Activated CD4-positive, alpha-beta T cell treated with anti-CD3 and anti-CD28 coated beads, Interleukin-2, Interleukin-4, amounts not matched to agents 100 ng/mL and 50 ng/mL, durations not matched to agents 16 hours and 8 hours (primary cell): ENCODE data around the gene PTPRK.

Experiments
- DNase-seq: peaks from one replicate; pipeline ENCODE4 v3.0.0-alpha.2; 2020; ENCODE audit warnings: low spot score

PTPRK gene

GRCh38 chr6:128388380-128388779 lies 132.0 kb downstream of the PTPRK start:
- DNase-seq = no peak

- no peak for DNase-seq
These were observed 139.5 kb downstream of the PTPRK start for GRCh38 chr6:128380891-128381290.

- no peak for DNase-seq
These were observed 140.8 kb downstream of the PTPRK start for GRCh38 chr6:128379577-128379976.

- no peak for DNase-seq
These were observed 143.4 kb downstream of the PTPRK start for GRCh38 chr6:128376952-128377503.

- DNase-seq = no peak
These were observed 149.3 kb downstream of the PTPRK start for GRCh38 chr6:128371136-128371535.

- peak; percentile 9 for DNase-seq
These were observed 150.3 kb downstream of the PTPRK start for GRCh38 chr6:128370072-128370471.

GRCh38 chr6:128368213-128368944 lies 152.0 kb downstream of the PTPRK start:
- DNase-seq = no peak

- no peak for DNase-seq
These were observed 153.0 kb downstream of the PTPRK start for GRCh38 chr6:128367437-128367836.

- DNase-seq = no peak
These were observed 154.8 kb downstream of the PTPRK start for GRCh38 chr6:128365520-128366160.

- DNase-seq = no peak
These were observed 155.5 kb downstream of the PTPRK start for GRCh38 chr6:128364766-128365519.

- DNase-seq = peak; percentile 7
These were observed 157.2 kb downstream of the PTPRK start for GRCh38 chr6:128363020-128363813.

- DNase-seq = no peak
These were observed 159.0 kb downstream of the PTPRK start for GRCh38 chr6:128361378-128361777.

- no peak for DNase-seq
These were observed 162.1 kb downstream of the PTPRK start for GRCh38 chr6:128358244-128358776.

GRCh38 chr6:128357392-128358130 lies 162.8 kb downstream of the PTPRK start:
- DNase-seq = no peak

- no peak for DNase-seq
These were observed 168.0 kb downstream of the PTPRK start for GRCh38 chr6:128352366-128352765.

- DNase-seq = no peak
These were observed 169.2 kb downstream of the PTPRK start for GRCh38 chr6:128351255-128351514.

- no peak for DNase-seq
These were observed 169.8 kb downstream of the PTPRK start for GRCh38 chr6:128350416-128351254.

- DNase-seq = no peak
These were observed 173.3 kb downstream of the PTPRK start for GRCh38 chr6:128347123-128347522.

- no peak for DNase-seq
These were observed 173.8 kb downstream of the PTPRK start for GRCh38 chr6:128346569-128346968.

GRCh38 chr6:128345278-128345677 lies 175.1 kb downstream of the PTPRK start:
- no peak for DNase-seq
